ENCODE data around the gene PLVAP.

PLVAP gene

GRCh38 chr19:17389957-17390664 is 13.0 kb upstream of the PLVAP start:
- no peak for DNase-seq (ENCODE audit: extremely low read depth, insufficient read length)
- Histone ChIP-seq H3K4me3 (replicated peaks; ENCODE audit: low read depth, low read length) (peak overlapping the region; percentile 53), H3K36me3 (ENCODE audit: control insufficient read depth, insufficient read depth, low read length) (no peaks in the 10 kb centered on the region), H3K27me3 (replicated peaks; ENCODE audit: control insufficient read depth, insufficient read depth, low read length) (no peaks in the 10 kb centered on the region)
- TF ChIP-seq CTCF (IDR thresholded peaks at IDR 0.05; ENCODE audit: insufficient read depth, low read length, poor library complexity, severe bottlenecking) = peak; percentile 5

- H3K36me3 ChIP-seq (ENCODE audit: control insufficient read depth, insufficient read depth, low read length) = no peaks in the 10 kb centered on the region
- no peak for DNase-seq (ENCODE audit: extremely low read depth, insufficient read length)
- H3K27me3 ChIP-seq (replicated peaks; ENCODE audit: control insufficient read depth, insufficient read depth, low read length) = no peaks in the 10 kb centered on the region
- TF ChIP-seq CTCF (IDR thresholded peaks at IDR 0.05; ENCODE audit: insufficient read depth, low read length, poor library complexity, severe bottlenecking) = no peak
- H3K4me3 ChIP-seq (replicated peaks; ENCODE audit: low read depth, low read length) = no peak overlapping the region
Observed at GRCh38 chr19:17389288-17389687, 12.1 kb upstream of the PLVAP start.

GRCh38 chr19:17385878-17386611 is 8.9 kb upstream of the PLVAP start:
- H3K36me3 ChIP-seq (ENCODE audit: control insufficient read depth, insufficient read depth, low read length) = no peaks in the 10 kb centered on the region
- peak; percentile 97 for TF ChIP-seq CTCF (IDR thresholded peaks at IDR 0.05; ENCODE audit: insufficient read depth, low read length, poor library complexity, severe bottlenecking)
- no peaks in the 10 kb centered on the region for H3K27me3 ChIP-seq (replicated peaks; ENCODE audit: control insufficient read depth, insufficient read depth, low read length)
- no peak overlapping the region for H3K4me3 ChIP-seq (replicated peaks; ENCODE audit: low read depth, low read length)
- peak; percentile 65 for DNase-seq (ENCODE audit: extremely low read depth, insufficient read length)

GRCh38 chr19:17380426-17381138 is 3.4 kb upstream of the PLVAP start:
- TF ChIP-seq CTCF (IDR thresholded peaks at IDR 0.05; ENCODE audit: insufficient read depth, low read length, poor library complexity, severe bottlenecking) = no peak
- Histone ChIP-seq H3K4me3 (replicated peaks; ENCODE audit: low read depth, low read length) (no peak overlapping the region), H3K27me3 (replicated peaks; ENCODE audit: control insufficient read depth, insufficient read depth, low read length) (no peaks in the 10 kb centered on the region), H3K36me3 (ENCODE audit: control insufficient read depth, insufficient read depth, low read length) (no peaks in the 10 kb centered on the region)
- no peak for DNase-seq (ENCODE audit: extremely low read depth, insufficient read length)

- Histone ChIP-seq H3K4me3 (replicated peaks; ENCODE audit: low read depth, low read length) (no peak overlapping the region), H3K27me3 (replicated peaks; ENCODE audit: control insufficient read depth, insufficient read depth, low read length) (no peaks in the 10 kb centered on the region), H3K36me3 (ENCODE audit: control insufficient read depth, insufficient read depth, low read length) (no peaks in the 10 kb centered on the region)
- DNase-seq (ENCODE audit: extremely low read depth, insufficient read length) = no peak
- TF ChIP-seq CTCF (IDR thresholded peaks at IDR 0.05; ENCODE audit: insufficient read depth, low read length, poor library complexity, severe bottlenecking) = no peak
Observed at GRCh38 chr19:17379221-17379631, 2.1 kb upstream of the PLVAP start.

Data from GM06990 (cell line).